H1 (cell line): ENCODE results near the gene DCDC2. TPM values are rescaled to one million over a fixed set of nuclear protein-coding genes. Genes with fewer than 3 reads are reported as not detected.
A peak's percentile ranks its signal among the peaks of the same experiment; 100 is the strongest.

Source experiments
- CTCF ChIA-PET: fragments of 300-600 bp; sonication (Branson Sonifier 250); formaldehyde crosslinking; loops from one replicate; lab custom pipeline; 2021; ENCODE audit not compliant: partially characterized antibody; lab: Charles Lee
- POLR2A ChIA-PET: fragments of 300-600 bp; sonication (Branson Sonifier 250); formaldehyde crosslinking; loops from one replicate; lab custom pipeline; 2021; ENCODE audit warnings: inconsistent platforms; ENCODE audit not compliant: partially characterized antibody; lab: Charles Lee
- DNase-seq, 2 experiments: peaks; one replicate each; pipeline versions ENCODE4 v3.0.0 to v3.0.0-alpha.2; 2010 to 2022; ENCODE audit warnings: low spot score in 2 of 2, low read depth in 1 of 2, mixed read lengths in 1 of 2
- FAIRE-seq: peaks from 2 replicates; lab custom pipeline; 2011; peaks lifted over from hg19 to GRCh38; lab: Jason Lieb, UNC
- H2AFZ ChIP-seq: 2 replicates; pipeline ENCODE4 v1.8.1; 2012; ENCODE audit warnings: low read length, inconsistent platforms
- H2AK5ac ChIP-seq: 2 replicates; pipeline ENCODE4 v1.6.1; 2013; ENCODE audit warnings: low read depth, low read length
- H2BK120ac ChIP-seq: replicated peaks from 2 replicates; pipeline ENCODE3; 2013; ENCODE audit warnings: low read depth, low read length, inconsistent platforms
- H2BK12ac ChIP-seq: 2 replicates; pipeline ENCODE4 v1.6.1; 2013; ENCODE audit warnings: low read depth, low read length
- H2BK15ac ChIP-seq: 2 replicates; pipeline ENCODE4 v1.6.1; 2013; ENCODE audit warnings: low read length
- H2BK20ac ChIP-seq: 2 replicates; pipeline ENCODE4 v1.6.1; 2013; ENCODE audit warnings: low read length
- H2BK5ac ChIP-seq: 2 replicates; pipeline ENCODE4 v1.6.1; 2013; ENCODE audit warnings: low read depth, low read length
- H3K14ac ChIP-seq: 2 replicates; pipeline ENCODE4 v1.6.1; 2013; ENCODE audit warnings: inconsistent platforms; ENCODE audit not compliant: insufficient read length
- H3K18ac ChIP-seq: 2 replicates; pipeline ENCODE4 v1.6.1; 2013; ENCODE audit warnings: low read length; ENCODE audit errors: extremely low read depth
- H3K23ac ChIP-seq: 2 replicates; pipeline ENCODE4 v1.6.1; 2013; ENCODE audit warnings: inconsistent platforms; ENCODE audit not compliant: insufficient read length
- H3K23me2 ChIP-seq: 2 replicates; pipeline ENCODE4 v1.6.1; 2013; ENCODE audit warnings: low read depth, low read length
- H3K27ac ChIP-seq: 2 replicates; pipeline ENCODE4 v1.6.1; 2011; ENCODE audit warnings: low read depth, low read length, inconsistent platforms
- H3K27me3 ChIP-seq, 4 experiments: replicated peaks in 1 of 4; 1 replicate in 1 of 4; 2 replicates in 3 of 4; pipeline versions ENCODE4 v1.6.1 to v1.8.1; 2011 to 2013; ENCODE audit warnings: low read length in 3 of 4, mild to moderate bottlenecking in 3 of 4, inconsistent platforms in 2 of 4, mixed read lengths in 2 of 4, moderate library complexity in 1 of 4; ENCODE audit not compliant: control insufficient read depth in 3 of 4, insufficient read depth in 3 of 4; ENCODE audit errors: extremely low read depth in 1 of 4
- H3K36me3 ChIP-seq, 4 experiments: 2 replicates each; pipeline versions ENCODE4 v1.6.1 to v1.8.1; 2011 to 2013; ENCODE audit warnings: mild to moderate bottlenecking in 4 of 4, low read length in 3 of 4, moderate library complexity in 2 of 4, control low read depth in 1 of 4, inconsistent platforms in 1 of 4; ENCODE audit not compliant: insufficient read depth in 4 of 4, control insufficient read depth in 2 of 4
- H3K4ac ChIP-seq: replicated peaks from 2 replicates; pipeline ENCODE3; 2013; ENCODE audit warnings: low read length, low read depth, mixed read lengths, inconsistent platforms; ENCODE audit not compliant: insufficient read length
- H3K4me1 ChIP-seq, 4 experiments: replicated peaks in 1 of 4; 1 replicate in 1 of 4; 2 replicates in 3 of 4; pipeline versions ENCODE4 v1.6.1 to v1.8.1; 2011 to 2013; ENCODE audit warnings: low read length in 3 of 4, inconsistent platforms in 2 of 4, mixed read lengths in 1 of 4; ENCODE audit not compliant: insufficient read depth in 4 of 4, control insufficient read depth in 3 of 4
- H3K4me2 ChIP-seq, 2 experiments: 2 replicates each; pipeline versions ENCODE4 v1.6.1 to v1.8.1; 2011 to 2013; ENCODE audit warnings: low read depth in 2 of 2, low read length in 2 of 2, control low read depth in 1 of 2, inconsistent platforms in 1 of 2, mild to moderate bottlenecking in 1 of 2; ENCODE audit not compliant: insufficient read depth in 1 of 2
- H3K4me3 ChIP-seq, 4 experiments: fragments of 200-600, 300-600 bp in 1 of 4; sonication (generic), shearing (Covaris generic), sonication (Bioruptor Twin) in 1 of 4; 2 replicates each; pipeline versions ENCODE4 v1.5.1 to v1.8.1; 2011 to 2016; ENCODE audit warnings: low read length in 4 of 4, low read depth in 3 of 4, control low read depth in 2 of 4, inconsistent platforms in 2 of 4, mild to moderate bottlenecking in 2 of 4, mixed read lengths in 1 of 4, moderate library complexity in 1 of 4; ENCODE audit not compliant: insufficient read depth in 2 of 4; ENCODE audit errors: extremely low read depth in 1 of 4
- H3K56ac ChIP-seq: replicated peaks from 2 replicates; pipeline ENCODE3; 2013; ENCODE audit warnings: low read depth, mild to moderate bottlenecking, mixed read lengths, low read length, inconsistent platforms; ENCODE audit not compliant: insufficient read length
- H3K79me1 ChIP-seq: 2 replicates; pipeline ENCODE4 v1.6.1; 2013; ENCODE audit warnings: low read depth, low read length, control low read depth
- H3K79me2 ChIP-seq, 2 experiments: 2 replicates each; pipeline versions ENCODE4 v1.6.1 to v1.8.1; 2012 to 2013; ENCODE audit warnings: low read length in 2 of 2, mild to moderate bottlenecking in 2 of 2, inconsistent platforms in 1 of 2; ENCODE audit not compliant: insufficient read depth in 2 of 2, control insufficient read depth in 1 of 2
- H3K9ac ChIP-seq, 4 experiments: replicated peaks in 1 of 4; 1 replicate in 1 of 4; 2 replicates in 3 of 4; pipeline versions ENCODE4 v1.6.1 to v1.8.1; 2011 to 2013; ENCODE audit warnings: low read depth in 3 of 4, low read length in 3 of 4, control low read depth in 2 of 4, mild to moderate bottlenecking in 2 of 4, moderate library complexity in 2 of 4, inconsistent platforms in 1 of 4; ENCODE audit errors: extremely low read depth in 1 of 4
- H3K9me3 ChIP-seq, 2 experiments: 2 replicates each; pipeline versions ENCODE4 v1.6.1 to v1.8.1; 2012 to 2013; ENCODE audit warnings: mild to moderate bottlenecking in 2 of 2, moderate library complexity in 2 of 2, control low read depth in 1 of 2, inconsistent platforms in 1 of 2, low read depth in 1 of 2, low read length in 1 of 2, mixed read lengths in 1 of 2; ENCODE audit not compliant: insufficient read depth in 2 of 2
- H4K20me1 ChIP-seq, 2 experiments: replicated peaks in 1 of 2; 2 replicates each; pipeline versions ENCODE3 to v1.8.1; 2011 to 2013; ENCODE audit warnings: inconsistent platforms in 2 of 2, low read length in 2 of 2, mild to moderate bottlenecking in 1 of 2; ENCODE audit not compliant: insufficient read depth in 2 of 2, control insufficient read depth in 1 of 2
- H4K5ac ChIP-seq: 2 replicates; pipeline ENCODE4 v1.6.1; 2013; ENCODE audit warnings: low read length, low read depth, mixed read lengths, inconsistent platforms; ENCODE audit not compliant: insufficient read length
- H4K8ac ChIP-seq: 2 replicates; pipeline ENCODE4 v1.8.0; 2013; ENCODE audit warnings: mild to moderate bottlenecking, moderate library complexity, low read length, inconsistent platforms; ENCODE audit not compliant: insufficient read depth; ENCODE audit errors: extremely low read depth
- H4K91ac ChIP-seq: replicated peaks from 2 replicates; pipeline ENCODE3; 2013; ENCODE audit warnings: low read length, mixed read lengths, inconsistent platforms; ENCODE audit not compliant: insufficient read length
- JUND ChIP-seq: IDR thresholded peaks from 2 replicates; pipeline ENCODE4 v1.6.1; 2011; ENCODE audit warnings: mild to moderate bottlenecking, improper control_type of control experiment, low read length
- polyA plus RNA-seq, 7 experiments: library from polyadenylated mRNA; depleted of rRNA in 3 of 7; stranded (reverse) in 5 of 7; unstranded in 2 of 7; fragments of >200 nt in 5 of 7; fragments of 200-250 nt in 2 of 7; gene quantifications; 1 replicate in 5 of 7; 2 replicates in 1 of 7; 4 replicates in 1 of 7; pipeline versions ENCODE4 v1.2.1 to v1.2.3, GENCODE V29; 2011 to 2013; ENCODE audit warnings: missing spikeins in 2 of 7, mixed read lengths in 2 of 7
- total RNA-seq: library from RNA; stranded (reverse); fragmentation: NEBNext Ultra II Directional; extraction: Animal tissue kit (Norgen Biotek cat#: 25700); gene quantifications from 2 replicates; pipeline ENCODE4 v1.2.1, GENCODE V29; 2021

Gene DCDC2
- total and polyA plus RNA-seq, 2 of the 8 experiments (the other 6 are each of a cell fraction or from before 2014, with no cell fraction given): 0.03 to 0.15 TPM

- 0 out of 2 replicates have a peak overlapping the region, but pooled peaks have one; percentile 62 for H2BK15ac ChIP-seq
- H2AK5ac ChIP-seq: no peak overlapping the region
- no peak overlapping the region for H4K91ac ChIP-seq
- no peak overlapping the region for H2BK12ac ChIP-seq
- no peak for TF ChIP-seq JUND
- CTCF ChIA-PET: interaction anchor here (0.7 to 1.7 kb wide), 5 partner anchors 8 to 189 kb away, joined by 3 to 4 read pairs (median 3); no protein-coding TSS in a partner anchor
- DNase-seq: no peak
- no peak overlapping the region for H3K9ac ChIP-seq
- no peak overlapping the region; the same call in 1 of the 2 replicates for H2BK20ac ChIP-seq
- no peak overlapping the region for H3K27ac ChIP-seq
- no peaks in the 10 kb centered on the region for H3K27me3 ChIP-seq
- no peaks in the 10 kb centered on the region; a peak in 1 of 8 replicates for H3K36me3 ChIP-seq
- no peaks in the 10 kb centered on the region for H4K20me1 ChIP-seq
- no peak for FAIRE-seq
- no peak overlapping the region for H3K4me2 ChIP-seq
- no peaks in the 10 kb centered on the region for H3K79me1 ChIP-seq
- POLR2A ChIA-PET: interaction anchor here (0.5 to 1.2 kb wide), 2 partner anchors 12 to 15 kb away, joined by 3 to 4 read pairs; no protein-coding TSS in a partner anchor
- H4K8ac ChIP-seq: no peak overlapping the region
- H3K18ac ChIP-seq: no peak overlapping the region
- H3K4ac ChIP-seq: no peak overlapping the region
- no peak overlapping the region for H3K4me3 ChIP-seq
- H3K23ac ChIP-seq: no peak overlapping the region
- no peak overlapping the region for H3K14ac ChIP-seq
- no peak overlapping the region for H2BK120ac ChIP-seq
- no peak overlapping the region for H2AFZ ChIP-seq
- no peaks in the 10 kb centered on the region for H3K23me2 ChIP-seq
- H3K4me1 ChIP-seq: peaks cover 5 to 16% (median 11%) of the 10 kb centered on the region in 4 experiments; a peak in 6 of 7 replicates
- H3K56ac ChIP-seq: no peak overlapping the region
- H2BK5ac ChIP-seq: no peak overlapping the region
- no peaks in the 10 kb centered on the region for H3K79me2 ChIP-seq
- no peak overlapping the region for H4K5ac ChIP-seq
- H3K9me3 ChIP-seq: peaks cover 0 to 7% of the 10 kb centered on the region in 2 experiments; a peak in 1 of 4 replicates
These were observed 104.5 kb downstream of the DCDC2 start for GRCh38 chr6:24253360-24253759.
